IMR-90 (cell line): ENCODE results near the gene DNAJC4.
A peak's percentile ranks its signal among the peaks of the same experiment; 100 is the strongest.

Experiments used
- BHLHE40 ChIP-seq: fragments of 150-350 bp; IDR thresholded peaks from 2 replicates; pipeline ENCODE4 v1.6.1; 2016; ENCODE audit warnings: mild to moderate bottlenecking, low read depth, low read length
- CEBPB ChIP-seq: IDR thresholded peaks from 2 replicates; pipeline ENCODE4 v1.6.1; 2012; ENCODE audit warnings: low read depth, low read length, improper control_type of control experiment
- FOS ChIP-seq: fragments of 150-350 bp; IDR thresholded peaks from 2 replicates; pipeline ENCODE4 v1.6.1; 2016; ENCODE audit warnings: low read depth, low read length
- MAZ ChIP-seq: IDR thresholded peaks from 2 replicates; pipeline ENCODE4 v1.6.1; 2012; ENCODE audit warnings: low read depth, mild to moderate bottlenecking, low read length, improper control_type of control experiment, moderate library complexity, borderline replicate concordance
- MXI1 ChIP-seq: IDR thresholded peaks from 2 replicates; pipeline ENCODE4 v1.6.1; 2012; ENCODE audit warnings: low read depth, mild to moderate bottlenecking, low read length, moderate library complexity, borderline replicate concordance
- POLR2A ChIP-seq: IDR thresholded peaks from 2 replicates; pipeline ENCODE4 v1.6.1; 2012; ENCODE audit warnings: mild to moderate bottlenecking, low read depth, low read length
- RAD21 ChIP-seq: IDR thresholded peaks from 2 replicates; pipeline ENCODE4 v1.6.1; 2012; ENCODE audit warnings: low read length, improper control_type of control experiment
- RCOR1 ChIP-seq: IDR thresholded peaks from 2 replicates; pipeline ENCODE4 v1.6.1; 2012; ENCODE audit warnings: mild to moderate bottlenecking, low read length, improper control_type of control experiment; ENCODE audit not compliant: insufficient replicate concordance
- RFX5 ChIP-seq: IDR thresholded peaks from 2 replicates; pipeline ENCODE4 v1.8.0; 2012; ENCODE audit warnings: low read depth, mild to moderate bottlenecking, low read length, moderate library complexity
- TF ChIP-seq, protein P1 (sequence below): conservative IDR thresholded peaks from 2 replicates; pipeline ENCODE4 v1.5.1; 2012; ENCODE audit warnings: mild to moderate bottlenecking, low read depth, low read length, improper control_type of control experiment
- TF ChIP-seq, protein P2 (sequence below): fragments of 150-350 bp; IDR thresholded peaks from 2 replicates; pipeline ENCODE4 v1.6.1; 2017; ENCODE audit warnings: mild to moderate bottlenecking, antibody characterized with exemption, low read length, low read depth

DNA sequence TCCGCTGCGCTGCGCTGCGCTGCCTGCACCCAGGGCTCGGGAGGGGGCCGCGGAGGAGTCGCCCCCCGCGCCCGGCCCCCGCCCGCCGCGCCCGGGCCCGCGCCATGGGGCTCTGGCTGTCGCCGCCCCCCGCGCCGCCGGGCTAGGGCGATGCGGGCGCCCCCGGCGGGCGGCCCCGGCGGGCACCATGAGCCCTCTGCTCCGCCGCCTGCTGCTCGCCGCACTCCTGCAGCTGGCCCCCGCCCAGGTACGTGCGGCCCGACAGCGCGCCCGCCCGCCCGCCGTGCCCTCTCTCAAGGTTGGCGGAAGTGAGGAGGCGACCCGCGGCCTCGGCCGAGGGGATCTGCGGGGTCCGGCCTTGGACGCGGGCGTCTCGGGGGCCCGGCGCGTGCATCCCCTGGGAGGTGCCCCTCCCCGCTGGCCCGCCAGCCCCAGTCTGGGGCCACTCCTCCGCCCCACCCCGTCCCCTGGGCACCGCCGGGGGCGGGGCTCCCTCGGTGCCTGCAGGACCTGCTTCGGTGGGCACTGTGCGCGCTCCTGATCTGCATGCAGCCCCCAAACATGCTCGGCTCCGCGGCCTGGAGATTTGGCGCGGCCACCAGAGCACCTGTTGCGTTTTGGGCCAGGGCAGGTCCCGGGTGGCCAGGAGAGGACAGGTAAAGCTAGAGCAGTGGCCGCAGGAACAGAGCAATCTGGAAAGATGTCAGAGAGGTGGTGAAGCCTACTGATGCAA is 4.5 kb downstream of the DNAJC4 start:
- no peak for TF ChIP-seq POLR2A
- no peak for TF ChIP-seq CEBPB
- TF ChIP-seq, protein P1, sequence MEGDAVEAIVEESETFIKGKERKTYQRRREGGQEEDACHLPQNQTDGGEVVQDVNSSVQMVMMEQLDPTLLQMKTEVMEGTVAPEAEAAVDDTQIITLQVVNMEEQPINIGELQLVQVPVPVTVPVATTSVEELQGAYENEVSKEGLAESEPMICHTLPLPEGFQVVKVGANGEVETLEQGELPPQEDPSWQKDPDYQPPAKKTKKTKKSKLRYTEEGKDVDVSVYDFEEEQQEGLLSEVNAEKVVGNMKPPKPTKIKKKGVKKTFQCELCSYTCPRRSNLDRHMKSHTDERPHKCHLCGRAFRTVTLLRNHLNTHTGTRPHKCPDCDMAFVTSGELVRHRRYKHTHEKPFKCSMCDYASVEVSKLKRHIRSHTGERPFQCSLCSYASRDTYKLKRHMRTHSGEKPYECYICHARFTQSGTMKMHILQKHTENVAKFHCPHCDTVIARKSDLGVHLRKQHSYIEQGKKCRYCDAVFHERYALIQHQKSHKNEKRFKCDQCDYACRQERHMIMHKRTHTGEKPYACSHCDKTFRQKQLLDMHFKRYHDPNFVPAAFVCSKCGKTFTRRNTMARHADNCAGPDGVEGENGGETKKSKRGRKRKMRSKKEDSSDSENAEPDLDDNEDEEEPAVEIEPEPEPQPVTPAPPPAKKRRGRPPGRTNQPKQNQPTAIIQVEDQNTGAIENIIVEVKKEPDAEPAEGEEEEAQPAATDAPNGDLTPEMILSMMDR = peak; percentile 26; the same call in 1 of the 2 replicates
- TF ChIP-seq, protein P2, sequence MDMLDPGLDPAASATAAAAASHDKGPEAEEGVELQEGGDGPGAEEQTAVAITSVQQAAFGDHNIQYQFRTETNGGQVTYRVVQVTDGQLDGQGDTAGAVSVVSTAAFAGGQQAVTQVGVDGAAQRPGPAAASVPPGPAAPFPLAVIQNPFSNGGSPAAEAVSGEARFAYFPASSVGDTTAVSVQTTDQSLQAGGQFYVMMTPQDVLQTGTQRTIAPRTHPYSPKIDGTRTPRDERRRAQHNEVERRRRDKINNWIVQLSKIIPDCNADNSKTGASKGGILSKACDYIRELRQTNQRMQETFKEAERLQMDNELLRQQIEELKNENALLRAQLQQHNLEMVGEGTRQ = no peak
- TF ChIP-seq MXI1 = peak; percentile 28; the same call in 1 of the 2 replicates
- no peak for TF ChIP-seq RAD21
- no peak for TF ChIP-seq RFX5
- TF ChIP-seq MAZ = peak; percentile 30; the same call in 1 of the 2 replicates
- no peak for TF ChIP-seq BHLHE40
- no peak for TF ChIP-seq FOS
- TF ChIP-seq RCOR1 = no peak
